Heart left ventricle (tissue), 16 donors: ENCODE data around the gene ZFAND3. TPM values are rescaled to one million over a fixed set of nuclear protein-coding genes. Genes with fewer than 3 reads are reported as not detected.

Experiments
- ATAC-seq, 4 donors: fragments of 200-7000 bp; cut with Tn5 transposase; one replicate each; pipeline ENCODE4 v1.9.1; 2020 to 2022; ENCODE audit warnings: moderate library complexity in 4 of 4, mild to moderate bottlenecking in 3 of 4, moderate number of reproducible peaks in 1 of 4
- DNase-seq, 5 donors: peaks; one replicate each; pipeline ENCODE4 v3.0.0-alpha.2; 2020
- H3K27ac ChIP-seq, 12 donors: fragments of 200-600 bp; sonication (generic) in 4 of 12; one replicate each; pipeline versions ENCODE4 v1.5.0 to v1.8.0; 2016 to 2022; ENCODE audit warnings: mild to moderate bottlenecking in 2 of 12
- H3K27me3 ChIP-seq, 9 donors: fragments of 200-600 bp; sonication (generic) in 2 of 9; one replicate each; pipeline versions ENCODE4 v1.5.1 to v1.8.0; 2016 to 2022; ENCODE audit warnings: mild to moderate bottlenecking in 3 of 9
- H3K36me3 ChIP-seq, 9 donors: fragments of 200-600 bp; sonication (generic) in 2 of 9; one replicate each; pipeline versions ENCODE4 v1.5.0 to v1.8.0; 2018 to 2022; ENCODE audit warnings: mild to moderate bottlenecking in 2 of 9
- H3K4me1 ChIP-seq, 12 donors: fragments of 200-600 bp; sonication (generic) in 4 of 12; one replicate each; pipeline versions ENCODE4 v1.5.0 to v1.8.0; 2016 to 2022; ENCODE audit warnings: mild to moderate bottlenecking in 3 of 12
- H3K4me3 ChIP-seq, 12 donors: fragments of 200-600 bp; sonication (generic) in 4 of 12; one replicate each; pipeline versions ENCODE4 v1.5.0 to v1.8.0; 2017 to 2022; ENCODE audit warnings: mild to moderate bottlenecking in 9 of 12, moderate library complexity in 4 of 12
- H3K9me3 ChIP-seq, 12 donors: fragments of 200-600 bp; sonication (generic) in 4 of 12; one replicate each; pipeline versions ENCODE4 v1.5.0 to v1.8.0; 2016 to 2022; ENCODE audit warnings: mild to moderate bottlenecking in 1 of 12
- POLR2A ChIP-seq, 2 donors: fragments of 450-650 bp; IDR thresholded peaks; one replicate each; pipeline ENCODE4 v1.6.1; 2017; ENCODE audit warnings: antibody characterized with exemption in 2 of 2, mild to moderate bottlenecking in 2 of 2, moderate library complexity in 2 of 2
- WGBS, 4 donors: extraction: QIAGEN DNeasy Blood & Tissue Kit in 2 of 4; methylation state at CpG; one replicate each; pipeline versions ENCODE4 v1.1.5 to v1.1.7; 2013 to 2018; 5-methylcytosine and 5-hydroxymethylcytosine counted together
- intact Hi-C, 10 donors: fragments of 100-400 bp; cut with DNase I; formaldehyde crosslinking; loops; one replicate each; pipeline versions ENCODE4 v1.11.1 to v1.14.2; 2022
- polyA plus RNA-seq, 2 donors: library from polyadenylated mRNA; stranded (reverse); fragments of 200-250 nt; gene quantifications; one replicate each; pipeline ENCODE4 v1.2.3, GENCODE V29; 2013
- total RNA-seq, 9 donors: library from RNA; depleted of rRNA in 2 of 9; stranded (reverse); fragments of >200 nt in 2 of 9; fragmentation: NEBNext Ultra II Directional in 3 of 9; extraction: Animal tissue kit (Norgen Biotek cat#: 25700) in 3 of 9; gene quantifications; one replicate each; pipeline versions ENCODE4 v1.1.0 to v1.2.4, GENCODE V29; 2016 to 2023
- TF ChIP-seq, protein P1 (sequence below), 12 donors: fragments of 200-600 bp; sonication (generic) in 4 of 12; IDR thresholded peaks; one replicate each; pipeline versions ENCODE4 v1.5.0 to v1.8.0; 2018 to 2022; ENCODE audit warnings: antibody characterized with exemption in 12 of 12, mild to moderate bottlenecking in 5 of 12
- donor health status: ischemic (EF 13 %, LVEDD 7.1; RV severe dilation, severe dysfunction).
- donor health status: healthy with polysubstance abuse.
- donor health status: DM: no; HTN: yes; CAD: no.
- donor health status: DM: no; HTN: no; CAD: no.
- donor health status: ischemic (EF 25% LVEDD 6.9; RV normal size, moderate dysfunction).
- donor health status: ischemic (EF 25% LVEDD 5.7; RV mildly dilated, moderate dysfunction).
- donor health status: healthy.
- donor health status: DM: yes; HTN: yes; CAD: no.
- donor health status: ischemic (EF 35%, LVEDD 5.7; RV mildly dilated, moderate dysfunction).
- donor health status: nonischemic (EF 11% LVEDD 7.7; RV severe dilation, severe dysfunction).
- donor health status: DM: yes; HTN: yes; CAD: no.
- donor health status: PGD.
- donor health status: ischemic (EF 29% LVEDD 5.4; RV normal size, mild dysfunction).
- donor health status: nonischemic (EF 23%, LVEDD 6.1; RV moderate dilation, normal function).

ZFAND3 gene
- total and polyA plus RNA-seq, 11 donors: 29.1 to 114 (median 88.2) TPM

DNA sequence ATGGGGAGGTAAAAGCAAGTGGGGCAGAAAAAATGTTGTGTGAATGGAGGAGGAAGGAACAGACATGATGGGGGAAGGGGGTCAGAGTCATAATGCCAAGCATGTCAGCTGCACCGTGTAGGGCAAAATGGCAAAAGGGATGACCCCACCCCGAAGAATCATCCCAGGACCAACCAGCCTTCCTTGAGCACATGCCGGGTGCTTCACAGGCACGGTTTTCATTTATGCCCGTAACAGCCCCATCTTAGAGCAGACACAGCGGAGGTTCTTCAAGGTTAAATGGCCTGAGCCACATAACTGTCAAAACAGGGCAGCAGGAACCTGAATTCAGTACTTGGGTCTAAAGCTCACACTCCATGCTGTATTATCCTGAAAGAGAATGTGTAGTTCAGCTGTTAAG, 322.2 kb downstream of the ZFAND3 start:
- Histone ChIP-seq H3K9me3 (no peaks in the 10 kb centered on the region), H3K27ac (no peak overlapping the region), H3K4me1 (peaks cover 0 to 20% (median 0%) of the 10 kb centered on the region in 12 donors), H3K4me3 (no peak overlapping the region), H3K36me3 (peaks cover 0 to 9% (median 0%) of the 10 kb centered on the region in 9 donors), H3K27me3 (no peaks in the 10 kb centered on the region)
- DNase-seq (no peak), ATAC-seq (no peak)
- TF ChIP-seq, protein P1, sequence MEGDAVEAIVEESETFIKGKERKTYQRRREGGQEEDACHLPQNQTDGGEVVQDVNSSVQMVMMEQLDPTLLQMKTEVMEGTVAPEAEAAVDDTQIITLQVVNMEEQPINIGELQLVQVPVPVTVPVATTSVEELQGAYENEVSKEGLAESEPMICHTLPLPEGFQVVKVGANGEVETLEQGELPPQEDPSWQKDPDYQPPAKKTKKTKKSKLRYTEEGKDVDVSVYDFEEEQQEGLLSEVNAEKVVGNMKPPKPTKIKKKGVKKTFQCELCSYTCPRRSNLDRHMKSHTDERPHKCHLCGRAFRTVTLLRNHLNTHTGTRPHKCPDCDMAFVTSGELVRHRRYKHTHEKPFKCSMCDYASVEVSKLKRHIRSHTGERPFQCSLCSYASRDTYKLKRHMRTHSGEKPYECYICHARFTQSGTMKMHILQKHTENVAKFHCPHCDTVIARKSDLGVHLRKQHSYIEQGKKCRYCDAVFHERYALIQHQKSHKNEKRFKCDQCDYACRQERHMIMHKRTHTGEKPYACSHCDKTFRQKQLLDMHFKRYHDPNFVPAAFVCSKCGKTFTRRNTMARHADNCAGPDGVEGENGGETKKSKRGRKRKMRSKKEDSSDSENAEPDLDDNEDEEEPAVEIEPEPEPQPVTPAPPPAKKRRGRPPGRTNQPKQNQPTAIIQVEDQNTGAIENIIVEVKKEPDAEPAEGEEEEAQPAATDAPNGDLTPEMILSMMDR (IDR thresholded peaks at IDR 0.05): no peak
- no peak for TF ChIP-seq POLR2A (IDR thresholded peaks at IDR 0.05)
- 89 to 94% (median 92%) methylated on average over 6 of the region's 6 CpGs for WGBS, 4 donors
- intact Hi-C loops: no loop called here

DNA sequence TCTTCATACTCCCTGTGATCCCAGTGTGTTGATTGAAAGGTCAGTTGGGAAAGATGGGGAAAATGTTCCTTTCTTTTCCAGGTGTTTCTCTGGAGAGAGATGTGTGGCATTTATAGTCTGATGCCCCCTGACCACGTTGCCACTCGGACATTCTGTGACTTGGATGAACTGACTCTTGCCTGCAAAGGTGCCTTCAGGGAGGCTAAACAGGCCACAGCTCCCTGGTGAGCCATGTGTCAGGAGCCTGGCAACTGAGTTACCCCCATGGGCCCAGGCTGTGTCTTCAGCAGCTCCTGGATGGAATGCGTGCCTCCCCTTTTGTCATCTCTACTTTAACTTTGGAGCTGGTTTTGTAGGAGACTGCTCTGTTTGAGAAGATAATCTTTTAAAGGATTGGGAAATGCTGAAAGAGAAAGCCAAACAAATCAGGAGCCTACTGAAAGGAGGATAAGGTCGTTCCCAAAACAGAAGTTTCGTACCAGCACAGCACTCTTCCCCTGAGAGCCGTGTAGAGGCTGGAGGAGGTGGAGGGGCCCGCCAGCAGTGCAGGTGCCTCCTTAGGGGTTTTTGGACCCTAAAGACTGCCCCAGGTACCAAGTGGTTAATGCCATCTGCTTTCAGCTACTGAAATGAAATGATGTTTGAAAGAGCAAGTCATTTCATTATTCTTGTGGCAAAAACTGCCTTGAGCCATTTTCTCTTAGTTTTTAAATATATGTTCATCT, 322.8 kb downstream of the ZFAND3 start:
- no peak for DNase-seq
- intact Hi-C loops: no loop called here
- no peak overlapping the region for H3K27ac ChIP-seq
- no peaks in the 10 kb centered on the region for H3K27me3 ChIP-seq
- H3K36me3 ChIP-seq: peaks cover 0 to 7% (median 0%) of the 10 kb centered on the region in 9 donors
- WGBS, 4 donors: 81 to 86% (median 84%) methylated on average over 7 of the region's 7 CpGs
- TF ChIP-seq POLR2A (IDR thresholded peaks at IDR 0.05): no peak
- TF ChIP-seq, protein P1 (IDR thresholded peaks at IDR 0.05): no peak
- H3K4me1 ChIP-seq: peaks cover 0 to 22% (median 0%) of the 10 kb centered on the region in 12 donors
- no peak for ATAC-seq
- H3K9me3 ChIP-seq: no peaks in the 10 kb centered on the region
- H3K4me3 ChIP-seq: no peak overlapping the region

DNA sequence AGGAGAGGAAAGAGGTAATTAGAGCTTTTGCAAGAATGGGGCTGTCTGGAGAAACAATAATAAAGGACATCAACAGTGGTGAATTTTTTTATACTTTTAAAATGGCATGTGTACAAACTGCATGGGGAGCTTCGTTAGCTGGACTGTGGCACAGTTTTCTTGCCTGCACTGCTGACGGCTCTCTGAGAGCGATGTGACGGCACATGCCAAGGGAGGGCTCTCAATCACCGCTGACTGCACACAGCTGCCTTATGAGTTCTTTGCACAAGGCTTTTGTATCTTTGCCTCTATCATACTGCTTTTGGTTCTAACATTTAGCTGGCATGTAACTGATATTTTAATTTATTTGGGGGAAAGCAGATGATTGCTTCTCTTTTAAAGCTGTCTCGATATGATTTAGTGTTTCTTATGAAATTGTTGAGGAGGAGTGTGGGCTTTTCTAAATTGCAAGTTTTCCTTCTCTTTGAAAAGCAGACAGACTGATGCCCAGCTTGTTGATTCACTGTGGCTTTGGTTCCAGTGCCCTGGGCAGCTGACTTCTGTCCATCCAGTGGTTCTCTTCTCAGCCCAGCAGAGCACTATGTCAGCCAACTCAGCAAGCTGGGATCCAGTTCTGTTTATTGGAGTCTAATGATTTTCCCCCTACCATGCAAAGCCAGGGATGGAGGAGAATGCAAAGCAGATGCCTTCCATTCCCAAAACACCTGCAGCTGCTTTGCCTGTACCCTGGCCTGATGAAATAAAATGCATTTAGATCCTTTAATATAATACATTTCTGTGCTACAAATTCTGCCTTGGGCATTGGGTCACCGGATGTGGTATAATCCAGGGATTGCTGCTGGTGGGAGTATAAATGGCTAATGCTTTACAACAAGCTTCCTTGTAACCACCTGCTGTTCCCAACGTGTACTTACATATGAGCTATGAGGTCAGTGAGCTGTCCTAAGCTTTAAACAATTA, 323.9 kb downstream of the ZFAND3 start:
- Histone ChIP-seq H3K4me3 (no peak overlapping the region), H3K9me3 (no peaks in the 10 kb centered on the region), H3K4me1 (peaks cover 0 to 25% (median under 1%) of the 10 kb centered on the region in 12 donors), H3K36me3 (peaks cover 0 to 7% (median 0%) of the 10 kb centered on the region in 9 donors), H3K27ac (no peak overlapping the region), H3K27me3 (no peaks in the 10 kb centered on the region)
- TF ChIP-seq, protein P1 (IDR thresholded peaks at IDR 0.05): no peak
- no peak for TF ChIP-seq POLR2A (IDR thresholded peaks at IDR 0.05)
- intact Hi-C loops: no loop called here
- ATAC-seq (peak in 1 of 4 donors; percentile 47), DNase-seq (no peak)
- 72 to 81% (median 79%) methylated on average over 8 of the region's 8 CpGs for WGBS, 4 donors
